ENCODE measurements around the gene TMPRSS6. TPM values are rescaled to one million over a fixed set of nuclear protein-coding genes. Genes with fewer than 3 reads are reported as not detected.

Gene TMPRSS6
- total and polyA plus RNA-seq, 12 donors = under 0.01 to 1.2 (median 0.08) TPM; not detected in 7

GRCh38 chr22:37140686-37141323, 31.3 kb upstream of the TMPRSS6 start:
- H3K27ac ChIP-seq = no peak overlapping the region
- TF ChIP-seq CTCF (IDR thresholded peaks at IDR 0.05) = no peak
- no peak for TF ChIP-seq POLR2A (IDR thresholded peaks at IDR 0.05)
- no peaks in the 10 kb centered on the region for H3K9me3 ChIP-seq (replicated peaks in 1 of 3)
- intact Hi-C loops (cut with DNase I) = no loop called here
- H3K4me3 ChIP-seq = no peak overlapping the region
- DNase-seq = no peak
- no peaks in the 10 kb centered on the region for H3K27me3 ChIP-seq
- H3K4me1 ChIP-seq (replicated peaks in 1 of 2) = no peaks in the 10 kb centered on the region
- 75 to 87% (median 79%) methylated on average over 5 to 16 of the region's 16 CpGs for WGBS, 4 donors
- no peaks in the 10 kb centered on the region for H3K36me3 ChIP-seq (replicated peaks in 1 of 2)

GRCh38 chr22:37139762-37140161, 30.2 kb upstream of the TMPRSS6 start:
- H3K27me3 ChIP-seq = no peaks in the 10 kb centered on the region
- no peaks in the 10 kb centered on the region for H3K9me3 ChIP-seq (replicated peaks in 1 of 3)

GRCh38 chr22:37138849-37139561, 29.5 kb upstream of the TMPRSS6 start:
- no peaks in the 10 kb centered on the region for H3K27me3 ChIP-seq
- intact Hi-C loops (cut with DNase I) = no loop called here
- H3K4me1 ChIP-seq (replicated peaks in 1 of 2) = peaks cover 0 to 1% of the 10 kb centered on the region in 2 donors
- H3K27ac ChIP-seq = no peak overlapping the region
- WGBS, 4 donors = 56 to 74% (median 66%) methylated on average over 15 to 16 of the region's 16 CpGs
- no peak overlapping the region for H3K4me3 ChIP-seq
- no peak for DNase-seq
- no peaks in the 10 kb centered on the region for H3K36me3 ChIP-seq (replicated peaks in 1 of 2)
- no peaks in the 10 kb centered on the region for H3K9me3 ChIP-seq (replicated peaks in 1 of 3)
- TF ChIP-seq POLR2A (IDR thresholded peaks at IDR 0.05) (no peak), CTCF (IDR thresholded peaks at IDR 0.05) (no peak)

More at GRCh38 chr22:37139762-37140161, 30.2 kb upstream of the TMPRSS6 start:
- Histone ChIP-seq H3K4me1 (replicated peaks in 1 of 2) (no peaks in the 10 kb centered on the region), H3K4me3 (no peak overlapping the region), H3K27ac (no peak overlapping the region), H3K36me3 (replicated peaks in 1 of 2) (no peaks in the 10 kb centered on the region)
- intact Hi-C loops (cut with DNase I) = no loop called here
- no peak for DNase-seq
- no peak for TF ChIP-seq CTCF (IDR thresholded peaks at IDR 0.05)
- TF ChIP-seq POLR2A (IDR thresholded peaks at IDR 0.05) = no peak
- 79 to 95% (median 83%) methylated on average over 2 to 7 of the region's 7 CpGs; no CpG with 5 or more reads in 1 of the 4 donors for WGBS, 4 donors

- TF ChIP-seq CTCF (IDR thresholded peaks at IDR 0.05) = no peak
- Histone ChIP-seq H3K9me3 (replicated peaks in 1 of 3) (no peaks in the 10 kb centered on the region), H3K27me3 (no peaks in the 10 kb centered on the region), H3K4me3 (no peak overlapping the region), H3K27ac (no peak overlapping the region), H3K4me1 (replicated peaks in 1 of 2) (peaks cover 1 to 4% of the 10 kb centered on the region in 2 donors), H3K36me3 (replicated peaks in 1 of 2) (no peaks in the 10 kb centered on the region)
- DNase-seq = no peak
- 66 to 88% (median 79%) methylated on average over 5 to 6 of the region's 6 CpGs for WGBS, 4 donors
- intact Hi-C loops (cut with DNase I) = no loop called here
Measured at GRCh38 chr22:37137903-37138665, 28.6 kb upstream of the TMPRSS6 start.

Data from adrenal gland (tissue), 12 donors.